PC-3 (cell line): ENCODE data around the gene ALDOC. TPM values are rescaled to one million over a fixed set of nuclear protein-coding genes. Genes with fewer than 3 reads are reported as not detected.

Experiments used
- ATAC-seq: fragments of 200-7000 bp; cut with Tn5 transposase; 2 replicates; pipeline ENCODE4 v1.9.1; 2020; ENCODE audit warnings: mild to moderate bottlenecking, moderate library complexity
- Bru-seq: library from RNA; stranded (reverse); fragments of 400-500 nt; gene quantifications from one replicate; lab custom pipeline; 2021; lab: Mats Ljungman, UMichigan
- BruChase-seq, 2 experiments: library from RNA; stranded (reverse); fragments of 400-500 nt; gene quantifications; one replicate each; lab custom pipeline; 2021; lab: Mats Ljungman, UMichigan
- BruUV-seq: library from RNA; stranded (reverse); fragments of 400-500 nt; replicated peaks from 2 replicates; lab custom pipeline; 2021; lab: Mats Ljungman, UMichigan
- CTCF ChIA-PET: fragments of 300-600 bp; sonication (Branson Sonifier 250); formaldehyde crosslinking; loops from one replicate; lab custom pipeline; 2022; ENCODE audit warnings: antibody characterized with exemption; lab: Charles Lee
- POLR2A ChIA-PET: fragments of 300-600 bp; sonication (Branson Sonifier 250); formaldehyde crosslinking; loops from one replicate; lab custom pipeline; 2022; ENCODE audit warnings: antibody characterized with exemption; ENCODE audit not compliant: unreplicated experiment; lab: Charles Lee
- DNase-seq: peaks from one replicate; pipeline ENCODE4 v3.0.0-alpha.2; 2015
- H2AFZ ChIP-seq: fragments of 300-600 bp; sonication (generic); 2 replicates; pipeline ENCODE4 v1.6.0; 2016; ENCODE audit warnings: antibody characterized with exemption, low read length
- H3F3A ChIP-seq: fragments of 300-600 bp; sonication (generic); one replicate; pipeline ENCODE4 v1.6.0; 2017; ENCODE audit warnings: antibody characterized with exemption, low read length, control low read depth, mild to moderate bottlenecking; ENCODE audit not compliant: unreplicated experiment
- H3K27ac ChIP-seq: fragments of 300-600 bp; sonication (generic); 2 replicates; pipeline ENCODE4 v1.5.1; 2016; ENCODE audit warnings: mild to moderate bottlenecking, low read length
- H3K27me3 ChIP-seq: fragments of 300-600 bp; sonication (generic); 2 replicates; pipeline ENCODE4 v1.6.1; 2016; ENCODE audit warnings: low read length, mixed read lengths
- H3K36me3 ChIP-seq: fragments of 300-600 bp; sonication (generic); 2 replicates; pipeline ENCODE4 v1.6.1; 2016; ENCODE audit warnings: low read depth, mixed run types, low read length, mixed read lengths
- H3K4me1 ChIP-seq: fragments of 300-600 bp; sonication (generic); 2 replicates; pipeline ENCODE4 v1.5.1; 2016; ENCODE audit warnings: low read length; ENCODE audit not compliant: insufficient read depth
- H3K4me2 ChIP-seq: fragments of 300-600 bp; sonication (generic); 2 replicates; pipeline ENCODE4 v1.6.0; 2016; ENCODE audit warnings: low read length
- H3K4me3 ChIP-seq: fragments of 300-600 bp; sonication (generic); 2 replicates; pipeline ENCODE4 v1.5.1; 2016; ENCODE audit warnings: mild to moderate bottlenecking, low read length, mixed read lengths
- H3K79me2 ChIP-seq: fragments of 300-600 bp; sonication (generic); 2 replicates; pipeline ENCODE4 v1.6.1; 2017; ENCODE audit warnings: low read length, mixed read lengths
- H3K9ac ChIP-seq: fragments of 300-600 bp; sonication (generic); 2 replicates; pipeline ENCODE4 v1.6.0; 2016; ENCODE audit warnings: mild to moderate bottlenecking, low read length
- H3K9me2 ChIP-seq: fragments of 300-600 bp; sonication (generic); replicated peaks from 2 replicates; pipeline ENCODE4 v1.6.1; 2016; ENCODE audit warnings: mixed run types, low read length, mixed read lengths
- H3K9me3 ChIP-seq: fragments of 300-600 bp; sonication (generic); 2 replicates; pipeline ENCODE4 v1.6.1; 2016; ENCODE audit warnings: low read length, mixed read lengths
- H4K20me1 ChIP-seq: fragments of 300-600 bp; sonication (generic); 2 replicates; pipeline ENCODE4 v1.6.1; 2016; ENCODE audit warnings: low read length, mixed read lengths
- EZH2 ChIP-seq: fragments of 300-600 bp; sonication (generic); IDR thresholded peaks from one replicate; pipeline ENCODE4 v1.6.1; 2017; ENCODE audit warnings: antibody characterized with exemption, mild to moderate bottlenecking, low read length; ENCODE audit not compliant: unreplicated experiment
- EZH2phosphoT487 ChIP-seq: fragments of 300-600 bp; sonication (generic); IDR thresholded peaks from 2 replicates; pipeline ENCODE4 v1.6.1; 2018; ENCODE audit warnings: mild to moderate bottlenecking, antibody characterized with exemption, low read length, borderline replicate concordance
- intact Hi-C: fragments of 100-400 bp; cut with micrococcal nuclease; formaldehyde crosslinking; loops from 2 replicates; pipeline ENCODE4 v1.9.0; 2023
- long read RNA-seq: library from polyadenylated mRNA; unstranded; transcript quantifications from one replicate; pipeline ENCODE4 v2.0.0, GENCODE V29; 2021; ENCODE audit not compliant: unreplicated experiment
- total RNA-seq: library from RNA; depleted of rRNA; stranded (reverse); fragments of >200 nt; gene quantifications from 2 replicates; pipeline ENCODE4 v1.2.3, GENCODE V29; 2014; rRNA removed
- TF ChIP-seq, protein P1 (sequence below): fragments of 300-600 bp; sonication (generic); conservative IDR thresholded peaks from 2 replicates; pipeline ENCODE4 v1.5.1; 2017; ENCODE audit warnings: antibody characterized with exemption, low read depth, mild to moderate bottlenecking, low read length

ALDOC gene
- total RNA-seq (42.6 and 72.9 TPM in 2 replicates), Bru-seq, nascent RNA (percentile 46 among the genes with signal in this experiment), BruChase-seq, experiment 1, labeled RNA remaining after a 6-hour chase (percentile 60 among the genes with signal in this experiment), BruChase-seq, experiment 2, labeled RNA remaining after a 2-hour chase (percentile 51 among the genes with signal in this experiment)
- long read RNA-seq, transcript ALDOC-201 (9 exons, 1,982 nt) = major isoform, 9 of 15 reads
- long read RNA-seq, partial matches to known transcripts = 3 of 15 reads
- long read RNA-seq, other reads (novel, unspliced or antisense) = 3 of 15 reads

GRCh38 chr17:28576758-28577465 is at the start of gene ALDOC:
ALDOC (minus strand) TSS chr17:28576895; CDS start chr17:28575532, 1,363 bp downstream.
- H3K4me2 ChIP-seq = peak within 1 kb of the TSS; percentile 10; the same call in 1 of the 2 replicates
- H3K9ac ChIP-seq = no peak within 1 kb of the TSS
- no TSS peak for BruUV-seq
- ATAC-seq (peak; percentile 93), DNase-seq (peak; percentile 93)
- peaks cover 7% of the 10 kb centered on the region; the same call in 1 of the 2 replicates for H3K36me3 ChIP-seq
- H3K79me2 ChIP-seq = no peaks in the 10 kb centered on the region
- ChIA-PET POLR2A (no interaction called here), CTCF (interaction anchor here (1.0 kb wide), 1 partner anchor 25 kb away, joined by 3 read pairs; no protein-coding TSS in a partner anchor)
- no peaks in the 10 kb centered on the region for H3K27me3 ChIP-seq
- intact Hi-C loops = no loop called here
- no peak within 1 kb of the TSS for H3K27ac ChIP-seq
- H3K4me1 ChIP-seq = peaks cover 10% of the 10 kb centered on the region; the same call in 1 of the 2 replicates
- TF ChIP-seq EZH2 = no peak
- TF ChIP-seq, protein P1, sequence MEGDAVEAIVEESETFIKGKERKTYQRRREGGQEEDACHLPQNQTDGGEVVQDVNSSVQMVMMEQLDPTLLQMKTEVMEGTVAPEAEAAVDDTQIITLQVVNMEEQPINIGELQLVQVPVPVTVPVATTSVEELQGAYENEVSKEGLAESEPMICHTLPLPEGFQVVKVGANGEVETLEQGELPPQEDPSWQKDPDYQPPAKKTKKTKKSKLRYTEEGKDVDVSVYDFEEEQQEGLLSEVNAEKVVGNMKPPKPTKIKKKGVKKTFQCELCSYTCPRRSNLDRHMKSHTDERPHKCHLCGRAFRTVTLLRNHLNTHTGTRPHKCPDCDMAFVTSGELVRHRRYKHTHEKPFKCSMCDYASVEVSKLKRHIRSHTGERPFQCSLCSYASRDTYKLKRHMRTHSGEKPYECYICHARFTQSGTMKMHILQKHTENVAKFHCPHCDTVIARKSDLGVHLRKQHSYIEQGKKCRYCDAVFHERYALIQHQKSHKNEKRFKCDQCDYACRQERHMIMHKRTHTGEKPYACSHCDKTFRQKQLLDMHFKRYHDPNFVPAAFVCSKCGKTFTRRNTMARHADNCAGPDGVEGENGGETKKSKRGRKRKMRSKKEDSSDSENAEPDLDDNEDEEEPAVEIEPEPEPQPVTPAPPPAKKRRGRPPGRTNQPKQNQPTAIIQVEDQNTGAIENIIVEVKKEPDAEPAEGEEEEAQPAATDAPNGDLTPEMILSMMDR = no peak
- TF ChIP-seq EZH2phosphoT487 = no peak
- H3K9me2 ChIP-seq = no peaks in the 10 kb centered on the region
- H4K20me1 ChIP-seq = no peaks in the 10 kb centered on the region
- H3K9me3 ChIP-seq = no peaks in the 10 kb centered on the region
- H3K4me3 ChIP-seq = no peak within 1 kb of the TSS
- 0 out of 2 replicates have a peak within 1 kb of the TSS, but pooled peaks have one; percentile 35 for H2AFZ ChIP-seq
- no peaks in the 10 kb centered on the region for H3F3A ChIP-seq

- Histone ChIP-seq H3K9ac (no peak overlapping the region), H3K4me2 (no peak overlapping the region), H3K79me2 (no peaks in the 10 kb centered on the region), H3K36me3 (peaks cover 34% of the 10 kb centered on the region), H3F3A (no peaks in the 10 kb centered on the region), H3K9me2 (no peaks in the 10 kb centered on the region), H3K9me3 (no peaks in the 10 kb centered on the region), H3K4me3 (no peak overlapping the region), H3K4me1 (no peaks in the 10 kb centered on the region), H3K27ac (no peak overlapping the region), H2AFZ (no peak overlapping the region), H4K20me1 (no peaks in the 10 kb centered on the region), H3K27me3 (no peaks in the 10 kb centered on the region)
- POLR2A ChIA-PET = no interaction called here
- TF ChIP-seq EZH2 (no peak), EZH2phosphoT487 (no peak)
- TF ChIP-seq, protein P1 = no peak
- no peak for DNase-seq
- CTCF ChIA-PET = no interaction called here
- intact Hi-C loops = no loop called here
- ATAC-seq = no peak
- no TSS peak for BruUV-seq
Measured at GRCh38 chr17:28624148-28624547, 47.5 kb upstream of the ALDOC start.
